HepG2 (cell line): Measurements from ENCODE around the gene ERC1. TPM values are rescaled to one million over a fixed set of nuclear protein-coding genes. Genes with fewer than 3 reads are reported as not detected.

ENCODE experiments used
- ATAC-seq: fragments of 200-7000 bp; cut with Tn5 transposase; 3 replicates; pipeline ENCODE4 v1.9.1; 2020; ENCODE audit warnings: mild to moderate bottlenecking, moderate library complexity
- BruUV-seq: library from RNA; stranded (reverse); fragments of 400-500 nt; replicated peaks from 2 replicates; lab custom pipeline; 2021; lab: Mats Ljungman, UMichigan
- CTCF ChIA-PET: fragments of 300-600 bp; formaldehyde crosslinking; extraction: SDS; loops from one replicate; lab custom pipeline; 2021; ENCODE audit warnings: low total read pairs, inconsistent platforms, low intra/inter-chr PET ratio; lab: Yijun Ruan, JAX
- POLR2A ChIA-PET: fragments of 350-600 bp; sonication (Branson Sonifier 250); formaldehyde crosslinking; loops from one replicate; lab custom pipeline; 2020; ENCODE audit warnings: antibody characterized with exemption, inconsistent platforms; lab: Yijun Ruan, JAX
- DNase-seq: peaks from one replicate; pipeline ENCODE4 v3.0.0-alpha.2; 2015; ENCODE audit warnings: low spot score
- FAIRE-seq: peaks from 3 replicates; lab custom pipeline; 2011; peaks lifted over from hg19 to GRCh38; lab: Jason Lieb, UNC
- H2AFZ ChIP-seq: one replicate; pipeline ENCODE4 v1.6.1; 2011; ENCODE audit warnings: low read length, inconsistent platforms
- H3K27ac ChIP-seq: fragments of 300-600 bp; 3 replicates; pipeline ENCODE4 v1.8.0; 2011; ENCODE audit warnings: mixed run types, mild to moderate bottlenecking, mixed read lengths, low read length, inconsistent platforms; ENCODE audit not compliant: insufficient read depth; ENCODE audit errors: extremely low read length
- H3K27me3 ChIP-seq, 2 experiments: fragments of 200-600 bp in 1 of 2; 2 replicates in 1 of 2; 3 replicates in 1 of 2; pipeline versions ENCODE4 v1.6.0 to v1.8.0; 2011; ENCODE audit warnings: low read length in 2 of 2, mild to moderate bottlenecking in 2 of 2, moderate library complexity in 2 of 2, inconsistent platforms in 1 of 2; ENCODE audit not compliant: insufficient read depth in 2 of 2, control insufficient read depth in 1 of 2
- H3K36me3 ChIP-seq, 2 experiments: fragments of 200-600 bp in 1 of 2; replicated peaks in 1 of 2; 2 replicates in 1 of 2; 3 replicates in 1 of 2; pipeline versions ENCODE4 v1.5.1 to v1.8.0; 2011; ENCODE audit warnings: low read length in 2 of 2, inconsistent platforms in 1 of 2; ENCODE audit not compliant: insufficient read depth in 2 of 2, control insufficient read depth in 1 of 2
- H3K4me1 ChIP-seq: 2 replicates; pipeline ENCODE4 v1.5.1; 2012; ENCODE audit warnings: low read length, inconsistent platforms; ENCODE audit not compliant: insufficient read depth
- H3K4me2 ChIP-seq: 2 replicates; pipeline ENCODE4 v1.6.0; 2011; ENCODE audit warnings: low read depth, low read length, inconsistent platforms
- H3K4me3 ChIP-seq, 3 experiments: fragments of 200-600 bp in 1 of 3; sonication (generic), shearing (Covaris generic) in 1 of 3; replicated peaks in 1 of 3; 2 replicates each; pipeline ENCODE4 v1.5.1; 2011 to 2016; ENCODE audit warnings: low read length in 3 of 3, inconsistent platforms in 2 of 3, low read depth in 2 of 3, mild to moderate bottlenecking in 2 of 3, control low read depth in 1 of 3, mixed read lengths in 1 of 3; ENCODE audit not compliant: insufficient read depth in 1 of 3
- H3K79me2 ChIP-seq: one replicate; pipeline ENCODE4 v1.6.1; 2011; ENCODE audit warnings: low read length, inconsistent platforms; ENCODE audit not compliant: insufficient read depth
- H3K9ac ChIP-seq: 2 replicates; pipeline ENCODE4 v1.6.0; 2011; ENCODE audit warnings: mild to moderate bottlenecking, low read depth, low read length, inconsistent platforms; ENCODE audit not compliant: insufficient read depth
- H3K9me3 ChIP-seq: 2 replicates; pipeline ENCODE4 v1.5.1; 2012; ENCODE audit warnings: mild to moderate bottlenecking, low read length
- H4K20me1 ChIP-seq: 2 replicates; pipeline ENCODE4 v1.6.0; 2011; ENCODE audit warnings: inconsistent platforms, mild to moderate bottlenecking, low read length, moderate library complexity; ENCODE audit not compliant: insufficient read depth
- ARID2 ChIP-seq: sonication (generic); formaldehyde crosslinking; IDR thresholded peaks from 2 replicates; pipeline ENCODE4 v1.8.1; 2022; ENCODE audit warnings: mild to moderate bottlenecking, missing genetic modification reagents, borderline replicate concordance
- ARID3A ChIP-seq: IDR thresholded peaks from 2 replicates; pipeline ENCODE4 v1.6.1; 2012; ENCODE audit warnings: low read depth, low read length, improper control_type of control experiment
- ARID4A ChIP-seq: sonication (generic); formaldehyde crosslinking; IDR thresholded peaks from 2 replicates; pipeline ENCODE4 v1.5.0; 2020; ENCODE audit warnings: mild to moderate bottlenecking, missing genetic modification reagents, borderline replicate concordance
- BCLAF1 ChIP-seq: fragments of 450-650 bp; IDR thresholded peaks from 2 replicates; pipeline ENCODE4 v1.6.1; 2017; ENCODE audit warnings: mild to moderate bottlenecking
- BRD4 ChIP-seq: sonication (generic); formaldehyde crosslinking; IDR thresholded peaks from 2 replicates; pipeline ENCODE4 v1.4.0; 2020; ENCODE audit warnings: missing genetic modification reagents
- CEBPB ChIP-seq: IDR thresholded peaks from 2 replicates; pipeline ENCODE4 v1.6.1; 2011; ENCODE audit warnings: low read depth, low read length, improper control_type of control experiment, borderline replicate concordance
- CEBPG ChIP-seq: IDR thresholded peaks from 2 replicates; pipeline ENCODE4 v1.6.1; 2016
- FOXA1 ChIP-seq, 2 experiments: fragments of 450-650 bp in 1 of 2; sonication (generic) in 1 of 2; formaldehyde crosslinking in 1 of 2; IDR thresholded peaks; 2 replicates each; pipeline versions ENCODE4 v1.4.0 to v1.6.1; 2016 to 2020; ENCODE audit warnings: missing genetic modification reagents in 1 of 2
- GTF2F1 ChIP-seq: fragments of 150-350 bp; IDR thresholded peaks from 2 replicates; pipeline ENCODE4 v1.6.1; 2014; ENCODE audit warnings: low read length
- ZGPAT ChIP-seq: IDR thresholded peaks from 2 replicates; pipeline ENCODE4 v1.6.1; 2016; ENCODE audit warnings: mild to moderate bottlenecking
- WGBS: methylation state at CpG from one replicate; pipeline ENCODE4 v1.1.6; 2017; ENCODE audit warnings: low lambda C conversion rate; 5-methylcytosine and 5-hydroxymethylcytosine counted together
- in situ Hi-C: cut with HindIII; loops from 2 replicates; pipeline ENCODE4 v1.10.0; 2017; ENCODE audit warnings: low pct_unique_long_range_greater_than_20kb; ENCODE audit not compliant: extremely low pct_ligation_motif_present
- intact Hi-C: fragments of 100-400 bp; cut with micrococcal nuclease; formaldehyde crosslinking; loops from one replicate; pipeline ENCODE4 v1.10.0; 2022; ENCODE audit not compliant: unreplicated experiment
- polyA plus RNA-seq, 8 experiments: library from polyadenylated mRNA; depleted of rRNA in 3 of 8; stranded (reverse) in 7 of 8; unstranded in 1 of 8; fragments of >200 nt; fragmentation: Illumina TruSeq in 4 of 8; extraction: Trizol in 4 of 8; gene quantifications; 2 replicates each; pipeline versions ENCODE4 v1.2.1 to v1.2.3, GENCODE V29; 2011 to 2016; ENCODE audit warnings: low read depth in 4 of 8, missing spikeins in 1 of 8, mixed read lengths in 1 of 8; ENCODE audit not compliant: insufficient read depth in 1 of 8
- total RNA-seq, 5 experiments: library from RNA; depleted of rRNA; stranded (reverse); fragments of >200 nt; fragmentation: Illumina TruSeq; extraction: Trizol; gene quantifications; 2 replicates each; pipeline ENCODE4 v1.2.3, GENCODE V29; 2016; ENCODE audit warnings: low read depth in 1 of 5

ERC1 gene
- total and polyA plus RNA-seq, 2 of the 13 experiments (the other 11 are each of a cell fraction or from before 2014, with no cell fraction given), result 6.1 to 12.4 TPM

- H3K4me1 ChIP-seq, result peaks cover 19% of the 10 kb centered on the region
- intact Hi-C loops, result no loop called here
- in situ Hi-C loops, result no loop called here
- no peaks in the 10 kb centered on the region for H3K9me3 ChIP-seq
- ATAC-seq (no peak), FAIRE-seq (no peak), DNase-seq (peak; percentile 10)
- no TSS peak for BruUV-seq
- H3K36me3 ChIP-seq, result no peaks in the 10 kb centered on the region
- WGBS, result 78% methylated on average over 14 of the region's 14 CpGs
- H3K79me2 ChIP-seq, result no peaks in the 10 kb centered on the region
- H3K4me2 ChIP-seq, result no peak overlapping the region
- no peak overlapping the region for H3K27ac ChIP-seq
- CTCF ChIA-PET, result no interaction called here
- H3K27me3 ChIP-seq, result no peaks in the 10 kb centered on the region
- no peak overlapping the region for H2AFZ ChIP-seq
- TF ChIP-seq ARID2 (CRISPR knock-in tag), result no peak
- peak; percentile 30; the same call in 1 of the 2 replicates for TF ChIP-seq CEBPB
- TF ChIP-seq CEBPG (CRISPR knock-in tag), result 0 out of 2 replicates have a peak, but pooled peaks have one; percentile 11
- no peak for TF ChIP-seq ZGPAT (CRISPR knock-in tag)
- TF ChIP-seq ARID4A (CRISPR knock-in tag), result no peak
- TF ChIP-seq BRD4 (CRISPR knock-in tag), result no peak
- TF ChIP-seq GTF2F1, result no peak
- no peak for TF ChIP-seq FOXA1 (IDR thresholded peaks at IDR 0.05)
- 0 out of 2 replicates have a peak, but pooled peaks have one; percentile 8 for TF ChIP-seq FOXA1 (CRISPR knock-in tag; IDR thresholded peaks at IDR 0.05)
- no peak for TF ChIP-seq BCLAF1
- TF ChIP-seq ARID3A, result no peak
- H3K9ac ChIP-seq, result no peak overlapping the region
- H4K20me1 ChIP-seq, result no peaks in the 10 kb centered on the region
- POLR2A ChIA-PET, result no interaction called here
- H3K4me3 ChIP-seq, result no peak overlapping the region
Observed at GRCh38 chr12:1434296-1434955, 443.4 kb downstream of the ERC1 start.
